Uterus (tissue), 4 donors: ENCODE data around the gene PRKG1. TPM values are rescaled to one million over a fixed set of nuclear protein-coding genes. Genes with fewer than 3 reads are reported as not detected.

Experiments
- DNase-seq, 2 donors: peaks; one replicate each; pipeline ENCODE4 v3.0.0-alpha.2; 2019 to 2020
- H3K27ac ChIP-seq, 2 donors: fragments of 200-600 bp; sonication (generic); 1 replicate in 1 of 2; 2 replicates in 1 of 2; pipeline ENCODE4 v1.5.1; 2016 to 2018
- H3K27me3 ChIP-seq, 2 donors: fragments of 200-600 bp; sonication (generic); one replicate each; pipeline ENCODE4 v1.5.1; 2018 to 2019; ENCODE audit warnings: control low read depth in 1 of 2
- H3K36me3 ChIP-seq, 2 donors: fragments of 200-600 bp; sonication (generic); one replicate each; pipeline ENCODE4 v1.5.1; 2019; ENCODE audit warnings: control low read depth in 1 of 2
- H3K4me1 ChIP-seq, 2 donors: fragments of 200-600 bp; sonication (generic); one replicate each; pipeline ENCODE4 v1.5.1; 2018 to 2019; ENCODE audit warnings: control low read depth in 1 of 2
- H3K4me3 ChIP-seq, 2 donors: fragments of 200-600 bp; sonication (generic); 1 replicate in 1 of 2; 2 replicates in 1 of 2; pipeline ENCODE4 v1.5.1; 2018 to 2019; ENCODE audit warnings: mild to moderate bottlenecking in 1 of 2
- H3K9me3 ChIP-seq, 2 donors: fragments of 200-600 bp; sonication (generic); one replicate each; pipeline ENCODE4 v1.5.1; 2019; ENCODE audit warnings: control low read depth in 1 of 2
- CTCF ChIP-seq, 4 experiments: fragments of 200-600 bp in 2 of 4; fragments of 450-650 bp in 2 of 4; sonication (generic) in 2 of 4; IDR thresholded peaks; one replicate each; pipeline ENCODE4 v1.5.1; 2016 to 2019; ENCODE audit warnings: antibody characterized with exemption in 4 of 4, mild to moderate bottlenecking in 2 of 4, moderate library complexity in 1 of 4
- POLR2A ChIP-seq, 2 donors: fragments of 450-650 bp; IDR thresholded peaks; one replicate each; pipeline ENCODE4 v1.6.1; 2016; ENCODE audit warnings: antibody characterized with exemption in 2 of 2, mild to moderate bottlenecking in 1 of 2, moderate library complexity in 1 of 2
- intact Hi-C: fragments of 100-400 bp; cut with DNase I; formaldehyde crosslinking; loops from one replicate; pipeline ENCODE4 v1.15.1; 2023; ENCODE audit warnings: low total_unique reads
- total RNA-seq, 4 donors: library from RNA; depleted of rRNA in 3 of 4; stranded (reverse); fragments of >200 nt in 3 of 4; gene quantifications; one replicate each; pipeline versions ENCODE4 v1.1.0 to v1.2.4, GENCODE V29; 2014 to 2023
- donor health status: DM: yes; HTN: yes; CAD: no.

The PRKG1 gene
- total RNA-seq, 4 donors from 2014 or later, result 32.4 to 136 (median 69.6) TPM

- Histone ChIP-seq H3K27me3 (no peaks in the 10 kb centered on the region), H3K36me3 (no peaks in the 10 kb centered on the region), H3K27ac (no peak overlapping the region), H3K9me3 (no peaks in the 10 kb centered on the region), H3K4me3 (no peak overlapping the region), H3K4me1 (no peaks in the 10 kb centered on the region)
- no peak for TF ChIP-seq CTCF (IDR thresholded peaks at IDR 0.05)
- intact Hi-C loops, result no loop called here
- DNase-seq, result no peak
These were observed 514.7 kb downstream of the PRKG1 start for GRCh38 chr10:51588984-51589383.

GRCh38 chr10:51590818-51591217 lies 516.5 kb downstream of the PRKG1 start:
- intact Hi-C loops, result no loop called here
- Histone ChIP-seq H3K4me3 (no peak overlapping the region), H3K27me3 (no peaks in the 10 kb centered on the region), H3K9me3 (no peaks in the 10 kb centered on the region), H3K27ac (no peak overlapping the region), H3K36me3 (no peaks in the 10 kb centered on the region), H3K4me1 (no peaks in the 10 kb centered on the region)
- DNase-seq, result no peak
- TF ChIP-seq CTCF (IDR thresholded peaks at IDR 0.05), result no peak
- TF ChIP-seq POLR2A (IDR thresholded peaks at IDR 0.05), result no peak

- intact Hi-C loops, result no loop called here
These were observed 522.4 kb downstream of the PRKG1 start for GRCh38 chr10:51596695-51597094.

GRCh38 chr10:51599647-51600046 lies 525.4 kb downstream of the PRKG1 start:
- intact Hi-C loops, result no loop called here
- no peaks in the 10 kb centered on the region for H3K27me3 ChIP-seq
- no peaks in the 10 kb centered on the region for H3K9me3 ChIP-seq
- DNase-seq, result no peak
- no peaks in the 10 kb centered on the region for H3K36me3 ChIP-seq
- H3K4me1 ChIP-seq, result no peaks in the 10 kb centered on the region
- H3K27ac ChIP-seq, result no peak overlapping the region
- no peak overlapping the region for H3K4me3 ChIP-seq
- TF ChIP-seq CTCF (IDR thresholded peaks at IDR 0.05), result no peak
- TF ChIP-seq POLR2A (IDR thresholded peaks at IDR 0.05), result no peak

More at GRCh38 chr10:51596695-51597094, 522.4 kb downstream of the PRKG1 start:
- no peaks in the 10 kb centered on the region for H3K9me3 ChIP-seq
- H3K4me1 ChIP-seq, result no peaks in the 10 kb centered on the region
- TF ChIP-seq POLR2A (IDR thresholded peaks at IDR 0.05) (no peak), CTCF (IDR thresholded peaks at IDR 0.05) (no peak)
- H3K36me3 ChIP-seq, result no peaks in the 10 kb centered on the region
- no peak overlapping the region for H3K27ac ChIP-seq
- H3K4me3 ChIP-seq, result no peak overlapping the region
- no peak for DNase-seq
- no peaks in the 10 kb centered on the region for H3K27me3 ChIP-seq

GRCh38 chr10:51602326-51602725 lies 528.0 kb downstream of the PRKG1 start:
- no peaks in the 10 kb centered on the region for H3K27me3 ChIP-seq
- no peaks in the 10 kb centered on the region for H3K36me3 ChIP-seq
- no peak for DNase-seq
- H3K27ac ChIP-seq, result no peak overlapping the region
- no peaks in the 10 kb centered on the region for H3K9me3 ChIP-seq
- no peak for TF ChIP-seq POLR2A (IDR thresholded peaks at IDR 0.05)
- TF ChIP-seq CTCF (IDR thresholded peaks at IDR 0.05), result no peak
- no peak overlapping the region for H3K4me3 ChIP-seq
- intact Hi-C loops, result no loop called here
- H3K4me1 ChIP-seq, result no peaks in the 10 kb centered on the region
